ENCODE data around the gene TRPC4.

TRPC4 gene

GRCh38 chr13:37597477-37598025 is 272.0 kb downstream of the TRPC4 start:
- Histone ChIP-seq H3F3A (ENCODE audit: insufficient read depth) (no peaks in the 10 kb centered on the region), H3K27ac (ENCODE audit: low read depth, low read length) (no peak overlapping the region), H3K9me3 (ENCODE audit: insufficient read depth, low read length) (no peaks in the 10 kb centered on the region), H3K9me2 (replicated peaks; ENCODE audit: insufficient read depth, low read length) (no peaks in the 10 kb centered on the region), H3K9ac (ENCODE audit: low read length) (no peak overlapping the region), H3K27me3 (ENCODE audit: low read length) (no peaks in the 10 kb centered on the region), H3K4me2 (ENCODE audit: low read depth, low read length, poor library complexity, severe bottlenecking) (no peak overlapping the region), H3K36me3 (ENCODE audit: low read length) (no peaks in the 10 kb centered on the region), H4K20me1 (ENCODE audit: low read depth, low read length) (no peaks in the 10 kb centered on the region), H2AFZ (ENCODE audit: low read depth, low read length, severe bottlenecking) (no peak overlapping the region), H3K4me3 (ENCODE audit: insufficient read depth, low read length, poor library complexity, severe bottlenecking) (no peak overlapping the region), H3K79me2 (ENCODE audit: insufficient read depth, low read length) (no peaks in the 10 kb centered on the region)
- TF ChIP-seq EZH2phosphoT487 (conservative IDR thresholded peaks at IDR 0.05; ENCODE audit: low read length) = no peak
- TF ChIP-seq, protein P1, sequence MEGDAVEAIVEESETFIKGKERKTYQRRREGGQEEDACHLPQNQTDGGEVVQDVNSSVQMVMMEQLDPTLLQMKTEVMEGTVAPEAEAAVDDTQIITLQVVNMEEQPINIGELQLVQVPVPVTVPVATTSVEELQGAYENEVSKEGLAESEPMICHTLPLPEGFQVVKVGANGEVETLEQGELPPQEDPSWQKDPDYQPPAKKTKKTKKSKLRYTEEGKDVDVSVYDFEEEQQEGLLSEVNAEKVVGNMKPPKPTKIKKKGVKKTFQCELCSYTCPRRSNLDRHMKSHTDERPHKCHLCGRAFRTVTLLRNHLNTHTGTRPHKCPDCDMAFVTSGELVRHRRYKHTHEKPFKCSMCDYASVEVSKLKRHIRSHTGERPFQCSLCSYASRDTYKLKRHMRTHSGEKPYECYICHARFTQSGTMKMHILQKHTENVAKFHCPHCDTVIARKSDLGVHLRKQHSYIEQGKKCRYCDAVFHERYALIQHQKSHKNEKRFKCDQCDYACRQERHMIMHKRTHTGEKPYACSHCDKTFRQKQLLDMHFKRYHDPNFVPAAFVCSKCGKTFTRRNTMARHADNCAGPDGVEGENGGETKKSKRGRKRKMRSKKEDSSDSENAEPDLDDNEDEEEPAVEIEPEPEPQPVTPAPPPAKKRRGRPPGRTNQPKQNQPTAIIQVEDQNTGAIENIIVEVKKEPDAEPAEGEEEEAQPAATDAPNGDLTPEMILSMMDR (IDR thresholded peaks at IDR 0.05; ENCODE audit: insufficient read depth, low read length, poor library complexity, severe bottlenecking) = no peak

GRCh38 chr13:37596805-37597204 is 272.8 kb downstream of the TRPC4 start:
- H3K36me3 ChIP-seq (ENCODE audit: low read length) = no peaks in the 10 kb centered on the region
- no peaks in the 10 kb centered on the region for H3F3A ChIP-seq (ENCODE audit: insufficient read depth)
- H3K27ac ChIP-seq (ENCODE audit: low read depth, low read length) = no peak overlapping the region
- H3K27me3 ChIP-seq (ENCODE audit: low read length) = no peaks in the 10 kb centered on the region
- no peaks in the 10 kb centered on the region for H3K9me3 ChIP-seq (ENCODE audit: insufficient read depth, low read length)
- no peaks in the 10 kb centered on the region for H3K9me2 ChIP-seq (replicated peaks; ENCODE audit: insufficient read depth, low read length)
- no peak overlapping the region for H3K4me3 ChIP-seq (ENCODE audit: insufficient read depth, low read length, poor library complexity, severe bottlenecking)
- H3K4me2 ChIP-seq (ENCODE audit: low read depth, low read length, poor library complexity, severe bottlenecking) = no peak overlapping the region
- H4K20me1 ChIP-seq (ENCODE audit: low read depth, low read length) = no peaks in the 10 kb centered on the region
- TF ChIP-seq, protein P1 (IDR thresholded peaks at IDR 0.05; ENCODE audit: insufficient read depth, low read length, poor library complexity, severe bottlenecking) = no peak
- TF ChIP-seq EZH2phosphoT487 (conservative IDR thresholded peaks at IDR 0.05; ENCODE audit: low read length) = no peak
- no peaks in the 10 kb centered on the region for H3K79me2 ChIP-seq (ENCODE audit: insufficient read depth, low read length)
- H3K9ac ChIP-seq (ENCODE audit: low read length) = no peak overlapping the region
- H2AFZ ChIP-seq (ENCODE audit: low read depth, low read length, severe bottlenecking) = no peak overlapping the region

- Histone ChIP-seq H3K4me2 (ENCODE audit: low read depth, low read length, poor library complexity, severe bottlenecking) (no peak overlapping the region), H2AFZ (ENCODE audit: low read depth, low read length, severe bottlenecking) (no peak overlapping the region), H3K9me2 (replicated peaks; ENCODE audit: insufficient read depth, low read length) (no peaks in the 10 kb centered on the region), H3F3A (ENCODE audit: insufficient read depth) (no peaks in the 10 kb centered on the region), H3K4me3 (ENCODE audit: insufficient read depth, low read length, poor library complexity, severe bottlenecking) (no peak overlapping the region), H3K9ac (ENCODE audit: low read length) (no peak overlapping the region), H3K27ac (ENCODE audit: low read depth, low read length) (no peak overlapping the region), H3K9me3 (ENCODE audit: insufficient read depth, low read length) (no peaks in the 10 kb centered on the region), H4K20me1 (ENCODE audit: low read depth, low read length) (no peaks in the 10 kb centered on the region), H3K27me3 (ENCODE audit: low read length) (no peaks in the 10 kb centered on the region), H3K79me2 (ENCODE audit: insufficient read depth, low read length) (no peaks in the 10 kb centered on the region), H3K36me3 (ENCODE audit: low read length) (no peaks in the 10 kb centered on the region)
- no peak for TF ChIP-seq EZH2phosphoT487 (conservative IDR thresholded peaks at IDR 0.05; ENCODE audit: low read length)
- TF ChIP-seq, protein P1 (IDR thresholded peaks at IDR 0.05; ENCODE audit: insufficient read depth, low read length, poor library complexity, severe bottlenecking) = no peak
Measured at GRCh38 chr13:37595162-37595561, 274.4 kb downstream of the TRPC4 start.
